DOHH2 (cell line): ENCODE results near the gene DOCK4.

ENCODE experiments used
- H3F3A ChIP-seq: fragments of 200-600 bp; sonication (generic), shearing (Covaris generic); 2 replicates; pipeline ENCODE4 v1.6.0; 2016; ENCODE audit warnings: antibody characterized with exemption, mild to moderate bottlenecking; ENCODE audit not compliant: control insufficient read depth, insufficient read depth
- H3K27ac ChIP-seq: fragments of 200-600 bp; sonication (generic); 2 replicates; pipeline ENCODE4 v1.5.1; 2014; ENCODE audit warnings: low read depth, mild to moderate bottlenecking, low read length, moderate library complexity
- H3K27me3 ChIP-seq: fragments of 200-600 bp; sonication (generic); 2 replicates; pipeline ENCODE4 v1.6.1; 2014; ENCODE audit warnings: mild to moderate bottlenecking, low read length, mixed read lengths; ENCODE audit not compliant: control insufficient read depth
- H3K36me3 ChIP-seq: fragments of 200-600 bp; sonication (generic); 2 replicates; pipeline ENCODE4 v1.6.1; 2014; ENCODE audit warnings: mild to moderate bottlenecking, low read length, moderate library complexity, mixed read lengths; ENCODE audit not compliant: control insufficient read depth
- H3K4me1 ChIP-seq: fragments of 200-600 bp; sonication (generic); 2 replicates; pipeline ENCODE4 v1.6.1; 2014; ENCODE audit warnings: mild to moderate bottlenecking, low read length, mixed read lengths; ENCODE audit not compliant: control insufficient read depth
- H3K4me2 ChIP-seq: fragments of 200-600 bp; sonication (generic); 2 replicates; pipeline ENCODE4 v1.6.0; 2014; ENCODE audit warnings: mild to moderate bottlenecking, low read length, moderate library complexity
- H3K4me3 ChIP-seq: fragments of 200-600 bp; sonication (generic); 2 replicates; pipeline ENCODE4 v1.5.1; 2014; ENCODE audit warnings: mild to moderate bottlenecking, low read length, mixed read lengths
- H3K79me2 ChIP-seq: fragments of 200-600 bp; sonication (generic); 2 replicates; pipeline ENCODE4 v1.6.1; 2014; ENCODE audit warnings: mild to moderate bottlenecking, low read length, mixed read lengths; ENCODE audit not compliant: control insufficient read depth
- H3K9me2 ChIP-seq: fragments of 200-600 bp; sonication (generic); replicated peaks from 2 replicates; pipeline ENCODE4 v1.6.1; 2014; ENCODE audit warnings: mild to moderate bottlenecking, low read length, mixed read lengths; ENCODE audit not compliant: control insufficient read depth
- H3K9me3 ChIP-seq: fragments of 200-600 bp; sonication (generic); 2 replicates; pipeline ENCODE4 v1.6.1; 2014; ENCODE audit warnings: antibody characterized with exemption, low read length, mixed read lengths; ENCODE audit not compliant: control insufficient read depth, insufficient read depth
- H4K20me1 ChIP-seq: fragments of 200-600 bp; sonication (generic); 2 replicates; pipeline ENCODE4 v1.6.0; 2014; ENCODE audit warnings: low read depth, mild to moderate bottlenecking, antibody characterized with exemption, low read length, moderate library complexity; ENCODE audit not compliant: control insufficient read depth, insufficient read depth
- CTCF ChIP-seq: fragments of 200-600 bp; sonication (generic); IDR thresholded peaks from one replicate; pipeline ENCODE4 v1.5.1; 2014; ENCODE audit warnings: antibody characterized with exemption, mild to moderate bottlenecking, low read depth, low read length; ENCODE audit not compliant: poor library complexity, severe bottlenecking
- EZH2phosphoT487 ChIP-seq: fragments of 200-600 bp; sonication (generic); IDR thresholded peaks from 2 replicates; pipeline ENCODE4 v1.6.1; 2017; ENCODE audit warnings: borderline replicate concordance, mild to moderate bottlenecking, antibody characterized with exemption, low read length, moderate library complexity, mixed read lengths

DOCK4 gene

GRCh38 chr7:112058686-112059085 lies 147.5 kb downstream of the DOCK4 start:
- no peaks in the 10 kb centered on the region for H3K36me3 ChIP-seq
- H4K20me1 ChIP-seq = no peaks in the 10 kb centered on the region
- no peaks in the 10 kb centered on the region; the same call in 1 of the 2 replicates for H3K9me2 ChIP-seq
- H3F3A ChIP-seq = no peaks in the 10 kb centered on the region
- no peak overlapping the region for H3K27ac ChIP-seq
- no peaks in the 10 kb centered on the region for H3K27me3 ChIP-seq
- H3K4me3 ChIP-seq = no peak overlapping the region
- H3K79me2 ChIP-seq = no peaks in the 10 kb centered on the region
- TF ChIP-seq EZH2phosphoT487 (no peak), CTCF (no peak)
- no peak overlapping the region for H3K4me2 ChIP-seq
- no peaks in the 10 kb centered on the region for H3K9me3 ChIP-seq
- H3K4me1 ChIP-seq = no peaks in the 10 kb centered on the region

- Histone ChIP-seq H3K79me2 (no peaks in the 10 kb centered on the region), H3K27me3 (no peaks in the 10 kb centered on the region), H3K4me1 (no peaks in the 10 kb centered on the region), H3K27ac (no peak overlapping the region), H3K4me3 (no peak overlapping the region), H4K20me1 (no peaks in the 10 kb centered on the region), H3K36me3 (no peaks in the 10 kb centered on the region), H3F3A (no peaks in the 10 kb centered on the region), H3K4me2 (no peak overlapping the region), H3K9me2 (no peaks in the 10 kb centered on the region; the same call in 1 of the 2 replicates), H3K9me3 (no peaks in the 10 kb centered on the region)
- TF ChIP-seq CTCF = no peak
- no peak for TF ChIP-seq EZH2phosphoT487
Observed at GRCh38 chr7:112056409-112056808, 149.8 kb downstream of the DOCK4 start.

GRCh38 chr7:112053737-112054069 lies 152.5 kb downstream of the DOCK4 start:
- no peak overlapping the region for H3K4me2 ChIP-seq
- no peak for TF ChIP-seq CTCF
- no peak for TF ChIP-seq EZH2phosphoT487

More at GRCh38 chr7:112053737-112054069, 152.5 kb downstream of the DOCK4 start:
- Histone ChIP-seq H3K4me3 (no peak overlapping the region), H3K79me2 (no peaks in the 10 kb centered on the region), H4K20me1 (no peaks in the 10 kb centered on the region), H3K4me1 (no peaks in the 10 kb centered on the region), H3K36me3 (no peaks in the 10 kb centered on the region), H3F3A (no peaks in the 10 kb centered on the region), H3K9me2 (no peaks in the 10 kb centered on the region; the same call in 1 of the 2 replicates), H3K27ac (no peak overlapping the region), H3K27me3 (no peaks in the 10 kb centered on the region), H3K9me3 (no peaks in the 10 kb centered on the region)
